ENCODE measurements around the gene TTLL3.
"Not testable (repeated sequence)": the region's sequence is repeated elsewhere in the genome, so short reads cannot be mapped to it uniquely, and the experiment has no call there.

TTLL3 gene

DNA sequence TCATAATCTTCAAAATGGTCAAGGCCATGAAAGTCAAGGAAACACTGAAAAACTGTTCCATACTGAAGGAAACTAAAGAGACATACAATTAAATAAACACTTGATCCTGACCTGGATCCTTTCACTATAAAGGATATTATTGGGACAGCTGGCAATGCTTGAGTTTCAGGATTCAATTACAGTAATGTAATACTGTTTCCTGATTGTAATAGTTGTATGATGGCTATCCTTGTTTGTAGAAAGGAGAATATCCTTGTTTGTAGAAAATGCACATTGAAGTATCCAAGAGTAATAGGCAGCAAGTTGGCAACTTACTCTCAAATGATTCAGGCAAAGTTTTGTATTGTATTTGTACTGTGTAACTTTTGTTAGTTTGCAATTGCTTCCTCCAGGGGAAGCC is 65.4 kb downstream of the TTLL3 start:
- no peak for DNase-seq

GRCh38 chr3:9876255-9876654 is 66.2 kb downstream of the TTLL3 start:
- DNase-seq, result not testable (repeated sequence)

GRCh38 chr3:9876991-9877390 is 66.9 kb downstream of the TTLL3 start:
- no peak for DNase-seq

DNA sequence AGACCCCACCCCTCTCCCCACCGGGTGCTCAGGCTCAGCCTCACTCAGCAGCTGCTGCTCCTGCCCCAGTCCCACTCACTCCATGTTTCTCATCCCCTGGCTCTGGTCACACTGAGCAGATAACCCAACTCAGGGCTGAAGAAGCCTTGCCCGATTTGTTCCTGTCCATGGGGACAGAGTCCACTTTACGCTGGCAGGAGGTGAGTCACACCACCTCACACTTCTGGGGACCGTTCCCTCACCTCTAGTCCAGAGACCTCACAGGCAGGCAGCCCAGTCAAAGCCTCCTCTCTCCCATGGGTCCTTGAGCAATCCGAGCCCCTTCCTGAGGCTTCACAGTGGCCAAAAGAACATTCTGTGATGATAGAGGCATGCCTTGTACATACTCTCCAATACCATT is 68.6 kb downstream of the TTLL3 start:
- DNase-seq, result no peak

- no peak for DNase-seq
Measured at GRCh38 chr3:9879830-9880549, 69.9 kb downstream of the TTLL3 start, which contains the start of gene CIDEC. Gene CIDEC (minus strand): TSS chr3:9880253. CDS start chr3:9878486, 1,767 bp downstream.

DNA sequence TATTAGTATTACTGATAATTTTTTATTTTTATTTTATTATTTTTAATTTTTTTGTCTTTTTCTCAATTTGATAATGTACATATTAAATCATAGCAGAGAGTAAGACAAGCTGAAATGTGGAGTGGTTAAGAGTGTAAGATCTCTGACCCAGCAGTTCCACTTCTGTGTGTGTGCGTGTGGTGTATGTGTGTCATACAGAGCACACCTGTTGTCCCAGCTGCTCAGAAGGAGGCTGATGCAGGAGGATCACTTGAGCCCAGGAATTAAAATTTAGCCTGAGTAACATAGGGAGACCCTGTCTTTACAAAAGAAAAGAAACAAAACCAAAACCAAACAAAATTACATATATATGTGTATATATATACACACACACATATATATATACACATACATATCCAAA is 71.4 kb downstream of the TTLL3 start:
- no peak for DNase-seq

DNA sequence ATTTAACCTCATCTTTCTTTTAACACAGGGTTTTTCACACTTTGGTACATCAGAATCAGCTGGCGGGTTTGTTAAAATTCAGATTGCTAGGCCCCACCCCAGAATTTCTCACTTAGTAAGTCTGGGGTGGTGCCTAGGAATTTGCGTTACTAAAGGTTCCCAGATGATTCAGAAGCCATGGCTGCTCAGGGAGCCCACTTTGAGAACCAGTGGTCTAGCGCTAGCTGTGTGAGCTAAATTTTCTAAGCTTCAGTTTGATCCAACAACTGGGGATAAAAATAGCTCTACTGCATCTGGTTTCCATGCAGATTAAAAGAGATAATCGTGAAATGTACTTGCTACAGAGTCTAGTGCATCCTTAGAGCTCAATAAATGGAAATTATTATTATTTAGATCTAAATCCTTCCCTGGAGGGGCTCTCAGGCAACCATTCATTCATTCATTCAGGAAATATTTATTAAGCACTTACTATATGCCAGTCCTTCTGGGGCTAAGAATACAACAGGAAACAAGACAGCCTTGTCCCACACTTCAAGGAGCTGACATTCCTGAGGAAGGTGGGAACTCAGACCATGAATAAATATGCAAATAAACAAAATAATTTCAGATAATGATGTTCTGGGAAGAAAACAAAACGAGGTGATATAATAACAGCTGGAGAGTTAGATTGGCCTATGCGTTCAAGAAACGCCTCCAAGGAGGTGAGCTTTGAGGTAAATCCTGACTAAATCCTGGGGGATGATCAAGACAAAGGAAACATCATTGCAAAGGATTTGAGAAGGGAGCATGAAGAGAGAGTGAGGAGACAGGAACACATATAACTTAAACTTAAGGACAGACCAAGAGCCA is 73.9 kb downstream of the TTLL3 start:
- no peak for DNase-seq

DNA sequence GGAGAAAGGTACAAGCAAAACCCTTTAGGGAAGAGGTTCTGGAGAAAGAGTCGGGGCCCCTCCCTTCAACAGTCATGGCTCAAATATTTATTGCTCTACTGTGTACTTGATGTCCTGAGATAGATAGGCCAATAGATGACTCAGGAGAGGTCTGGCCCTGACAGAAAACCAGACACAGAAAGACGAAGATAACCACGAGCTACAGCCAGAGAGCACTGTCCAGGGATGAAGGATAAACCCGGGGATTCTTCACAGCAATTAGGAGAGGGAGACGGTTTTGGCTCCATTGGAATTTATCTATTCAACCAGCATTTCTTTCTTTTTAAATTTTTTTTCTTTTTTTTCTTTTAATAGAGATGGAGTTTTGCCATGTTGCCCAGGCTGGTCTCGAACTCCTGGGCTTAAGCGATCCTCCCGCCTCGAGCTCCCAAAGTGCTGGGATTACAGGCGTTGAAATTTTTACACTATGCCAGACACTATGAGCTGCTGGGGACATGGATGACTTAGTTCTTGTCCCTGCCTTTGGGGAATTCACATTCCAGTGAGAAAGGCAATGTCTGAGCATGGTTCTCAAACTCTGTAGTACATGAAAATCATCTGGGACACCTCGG is 74.6 kb downstream of the TTLL3 start:
- no peak for DNase-seq

Measured in activated CD4-positive, alpha-beta T cell treated with anti-CD3 and anti-CD28 coated beads, Interleukin-10, Interleukin-2, amounts not matched to agents 100 ng/mL and 50 ng/mL, durations not matched to agents 16 hours and 8 hours (primary cell).